GM19397 (cell line): ENCODE results near the gene SNTN.
"Not testable (repeated sequence)": the region's sequence is repeated elsewhere in the genome, so short reads cannot be mapped to it uniquely, and the experiment has no call there.

Source experiments
- ATAC-seq: cut with Tn5 transposase; IDR thresholded peaks from one replicate; pipeline ENCODE4 v1.9.1; 2021; ENCODE audit warnings: mild to moderate bottlenecking, moderate library complexity; ENCODE audit not compliant: unreplicated experiment

The SNTN gene

GRCh38 chr3:63652066-63652725, at the start of gene SNTN:
Gene SNTN, plus strand, starts transcription at chr3:63652675. Its CDS starts 13 bp downstream, at chr3:63652688.
- ATAC-seq, result no peak

- no peak for ATAC-seq
Observed at GRCh38 chr3:63607716-63608115, 44.8 kb upstream of the SNTN start.

GRCh38 chr3:63609408-63609807, 43.1 kb upstream of the SNTN start:
- ATAC-seq, result no peak

GRCh38 chr3:63609834-63610233, 42.6 kb upstream of the SNTN start:
- no peak for ATAC-seq

GRCh38 chr3:63611382-63611781, 41.1 kb upstream of the SNTN start:
- no peak for ATAC-seq

- no peak for ATAC-seq
Observed at GRCh38 chr3:63613561-63613960, 38.9 kb upstream of the SNTN start.

GRCh38 chr3:63617391-63617790, 35.1 kb upstream of the SNTN start:
- no peak for ATAC-seq

GRCh38 chr3:63624941-63625560, 27.4 kb upstream of the SNTN start:
- no peak for ATAC-seq

GRCh38 chr3:63631670-63632069, 20.8 kb upstream of the SNTN start:
- no peak for ATAC-seq

GRCh38 chr3:63635186-63635585, 17.3 kb upstream of the SNTN start:
- no peak for ATAC-seq

GRCh38 chr3:63639806-63640205, 12.7 kb upstream of the SNTN start:
- no peak for ATAC-seq

- no peak for ATAC-seq
Observed at GRCh38 chr3:63642488-63642887, 10.0 kb upstream of the SNTN start.

GRCh38 chr3:63644212-63644797, 8.2 kb upstream of the SNTN start:
- no peak for ATAC-seq

- not testable (repeated sequence) for ATAC-seq
Observed at GRCh38 chr3:63644928-63645781, 7.3 kb upstream of the SNTN start.

GRCh38 chr3:63654211-63654610, 1.7 kb downstream of the SNTN start:
- ATAC-seq, result no peak

- no peak for ATAC-seq
Observed at GRCh38 chr3:63654931-63655330, 2.5 kb downstream of the SNTN start.

GRCh38 chr3:63655519-63655918, 3.0 kb downstream of the SNTN start:
- no peak for ATAC-seq

- no peak for ATAC-seq
Observed at GRCh38 chr3:63656786-63657185, 4.3 kb downstream of the SNTN start.

- ATAC-seq, result no peak
Observed at GRCh38 chr3:63661242-63661641, 8.8 kb downstream of the SNTN start.

GRCh38 chr3:63662011-63662410, 9.5 kb downstream of the SNTN start:
- no peak for ATAC-seq

GRCh38 chr3:63662500-63662899, 10.0 kb downstream of the SNTN start:
- ATAC-seq, result no peak
